Adrenal gland (tissue), 5 donors: ENCODE measurements around the gene RTCB.

Source experiments
- CTCF ChIP-seq, 6 experiments: fragments of 450-650 bp in 4 of 6; fragments of 200-600 bp in 2 of 6; sonication (generic) in 1 of 6; IDR thresholded peaks; 1 replicate in 5 of 6; 2 replicates in 1 of 6; pipeline versions ENCODE4 v1.5.1 to v1.8.0; 2016 to 2021; ENCODE audit warnings: antibody characterized with exemption in 6 of 6, mild to moderate bottlenecking in 2 of 6, moderate library complexity in 1 of 6
- POLR2A ChIP-seq, 2 donors: fragments of 450-650 bp; IDR thresholded peaks; one replicate each; pipeline ENCODE4 v1.6.1; 2017; ENCODE audit warnings: antibody characterized with exemption in 2 of 2, mild to moderate bottlenecking in 2 of 2, moderate library complexity in 1 of 2
- donor health status: DM: no; HTN: no; CAD: no.

DNA sequence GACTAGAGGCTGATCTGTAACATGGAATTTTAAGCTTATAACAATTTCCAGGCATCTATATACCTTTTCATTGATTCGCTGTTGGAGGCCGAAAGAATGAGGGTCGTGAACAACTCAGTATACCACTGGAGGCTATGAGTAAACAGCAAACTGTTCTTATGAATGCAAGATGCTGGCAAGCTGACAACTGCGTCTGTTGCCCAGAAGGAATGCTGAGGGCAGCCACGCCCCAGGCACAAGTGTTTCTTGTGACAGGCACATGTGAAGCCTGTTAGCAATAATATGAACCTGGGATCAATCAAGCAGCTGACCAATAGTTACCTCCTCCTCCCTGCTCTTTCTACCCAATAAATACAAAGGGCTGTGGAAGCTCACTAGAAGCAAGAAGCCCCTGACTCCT, 15.3 kb downstream of the RTCB start:
- TF ChIP-seq POLR2A (IDR thresholded peaks at IDR 0.05) = no peak
- no peak for TF ChIP-seq CTCF (IDR thresholded peaks at IDR 0.05)
